GM12892 (cell line): Measurements from ENCODE around the gene SNED1.

Source experiments
- POLR2A ChIP-seq: IDR thresholded peaks from 2 replicates; pipeline ENCODE4 v1.6.1; 2011; ENCODE audit warnings: low read depth, low read length, control low read depth
- TAF1 ChIP-seq: IDR thresholded peaks from 2 replicates; pipeline ENCODE4 v1.6.1; 2011; ENCODE audit warnings: low read depth, mild to moderate bottlenecking, control low read depth, low read length, borderline replicate concordance

DNA sequence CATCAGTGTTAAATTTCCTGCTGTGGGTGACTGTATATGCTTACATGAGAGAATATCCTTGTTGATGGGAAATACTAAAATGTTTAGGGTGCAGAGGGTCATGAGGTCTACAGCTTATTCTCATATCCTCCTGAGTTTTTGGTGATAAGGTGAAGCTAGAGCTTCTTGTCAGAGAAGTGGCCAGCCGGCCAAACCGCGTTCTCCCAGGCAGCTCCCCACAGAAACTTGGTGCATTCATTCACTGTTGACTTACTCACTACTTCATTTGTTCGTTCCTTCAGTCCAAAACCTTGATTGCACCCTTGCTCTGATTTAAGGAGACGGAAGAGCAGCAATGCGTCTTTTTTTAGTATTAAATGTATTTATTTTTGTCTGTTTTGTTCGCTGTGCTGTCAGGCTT lies 8.7 kb downstream of the SNED1 start:
- TF ChIP-seq POLR2A (no peak), TAF1 (no peak)
